Occipital lobe (tissue), 2 donors: ENCODE data around the gene PRSS33. TPM values are rescaled to one million over a fixed set of nuclear protein-coding genes. Genes with fewer than 3 reads are reported as not detected.

Experiments used
- DNase-seq: peaks from one replicate; lab custom pipeline; 2025; lab: John Stamatoyannopoulos, UW
- total RNA-seq: library from RNA; depleted of rRNA; stranded (reverse); fragments of >200 nt; gene quantifications from one replicate; pipeline ENCODE4 v1.2.3, GENCODE V29; 2014

Gene PRSS33
- total RNA-seq, 1 donor from 2014 or later = not detected

DNA sequence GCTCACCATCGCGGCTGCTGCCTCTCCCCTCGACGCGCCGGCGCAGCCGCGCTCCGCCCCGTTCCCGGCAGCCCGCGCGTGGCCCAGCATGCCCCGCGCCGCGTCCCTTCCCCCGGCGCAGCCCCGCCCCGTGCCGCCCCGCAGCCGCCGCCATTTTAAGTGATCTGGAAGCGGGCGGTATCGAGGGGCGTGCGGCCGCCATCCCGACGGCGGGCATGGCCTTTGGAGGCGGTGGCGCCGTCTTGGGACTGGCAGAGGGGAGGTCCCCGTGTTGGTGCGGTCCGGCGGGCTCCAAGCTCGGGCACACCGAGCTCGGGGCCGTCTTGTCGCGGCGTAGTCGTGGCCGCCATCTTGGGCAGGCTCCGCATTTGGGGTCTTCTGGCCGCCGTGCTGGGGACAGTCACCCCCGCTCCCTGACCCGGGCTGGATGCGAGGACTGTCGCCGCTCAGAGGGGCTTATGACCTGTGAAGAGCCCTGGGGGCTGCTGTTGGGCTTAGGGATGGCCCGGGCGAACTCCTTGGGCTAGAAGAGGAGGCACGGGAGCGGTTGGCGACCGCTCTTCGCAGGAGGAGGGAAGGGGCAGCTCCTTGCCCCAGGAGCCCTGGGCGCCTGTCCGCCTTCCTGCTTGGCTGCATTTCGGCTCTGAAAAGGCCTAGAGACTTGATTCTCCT lies 10.0 kb downstream of the PRSS33 start, which contains the start of gene ELOB:
Gene ELOB (minus strand): TSS at position 50 of the 672 bp plus-strand sequence. CDS start 41 bp downstream, at position 9.
- DNase-seq = peak; percentile 77

- no peak for DNase-seq
Observed at GRCh38 chr16:2776500-2777139, 10.7 kb downstream of the PRSS33 start.

- DNase-seq = no peak
Observed at GRCh38 chr16:2775765-2776499, 11.4 kb downstream of the PRSS33 start.

GRCh38 chr16:2775131-2775716 lies 12.1 kb downstream of the PRSS33 start:
- no peak for DNase-seq

DNA sequence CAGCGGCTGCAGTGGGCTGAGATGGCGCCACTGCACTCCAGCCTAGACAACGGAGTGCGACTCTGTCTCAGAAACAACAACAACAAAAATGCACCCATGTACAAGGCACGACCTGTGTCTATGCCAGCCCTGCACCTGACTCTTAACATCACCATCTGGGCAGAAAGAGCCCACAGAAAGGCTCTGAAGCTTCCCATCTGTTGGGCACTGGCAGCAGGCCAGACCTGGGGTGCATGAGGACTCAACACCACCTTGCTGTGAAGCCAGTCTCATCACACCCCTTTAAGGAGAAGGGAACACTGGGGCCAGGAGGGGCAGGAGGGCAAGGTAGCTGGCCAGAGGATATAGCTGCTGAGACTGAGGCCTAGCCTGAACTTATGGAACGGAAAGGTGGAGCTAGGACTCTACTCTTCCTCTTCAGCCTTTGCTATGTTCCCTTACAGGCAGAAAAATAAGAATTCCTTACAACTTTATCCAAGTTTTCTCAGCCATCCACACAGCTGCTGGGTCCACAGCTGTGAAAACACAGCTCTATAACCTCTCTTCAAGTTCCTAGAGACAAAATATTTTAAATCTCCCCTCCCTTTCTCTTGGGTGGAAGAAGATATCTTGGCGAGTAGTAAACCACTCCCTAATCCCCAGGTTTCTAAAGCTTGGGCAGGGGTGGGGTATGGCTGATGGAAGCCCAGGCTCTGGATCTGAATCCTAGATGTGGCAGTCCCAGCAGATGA lies 13.0 kb downstream of the PRSS33 start:
- DNase-seq = no peak

DNA sequence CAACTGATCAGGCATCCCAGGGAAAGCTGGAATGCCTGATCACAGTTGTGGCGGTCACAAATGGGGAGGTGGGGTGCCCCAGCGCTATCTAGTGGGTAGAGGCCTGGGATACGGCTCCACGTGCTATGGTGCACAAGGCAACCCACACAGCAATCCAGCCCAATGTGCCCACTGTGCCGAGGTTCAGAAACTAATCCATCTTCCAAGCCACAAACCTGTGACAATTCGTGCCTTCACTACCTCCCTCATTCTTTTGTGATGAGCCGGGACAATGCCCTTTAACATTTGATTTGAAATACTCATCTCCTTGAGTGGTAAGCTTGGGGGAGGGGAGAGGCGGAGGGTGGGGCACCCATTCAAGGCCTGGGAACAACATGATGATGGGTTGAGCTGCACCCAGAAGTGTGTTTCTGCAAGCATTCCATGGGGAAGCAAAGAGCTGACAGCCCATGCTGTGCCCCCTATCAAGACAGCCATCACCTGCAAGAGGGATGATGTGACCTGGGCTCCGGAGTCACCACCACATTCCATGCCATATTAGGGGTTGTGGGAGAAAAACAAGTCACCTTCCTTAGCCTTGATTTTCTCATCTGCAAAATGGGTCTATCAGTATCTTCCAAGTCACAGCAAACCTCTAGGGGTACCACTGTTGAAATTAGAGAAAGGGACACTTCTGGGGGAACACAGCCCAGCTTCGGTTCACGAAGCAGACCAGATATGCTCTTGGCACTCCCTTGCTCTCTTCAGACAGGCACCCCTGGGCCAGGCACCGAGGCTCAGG lies 14.0 kb downstream of the PRSS33 start:
- no peak for DNase-seq

- no peak for DNase-seq
Observed at GRCh38 chr16:2771496-2772402, 15.6 kb downstream of the PRSS33 start.

DNA sequence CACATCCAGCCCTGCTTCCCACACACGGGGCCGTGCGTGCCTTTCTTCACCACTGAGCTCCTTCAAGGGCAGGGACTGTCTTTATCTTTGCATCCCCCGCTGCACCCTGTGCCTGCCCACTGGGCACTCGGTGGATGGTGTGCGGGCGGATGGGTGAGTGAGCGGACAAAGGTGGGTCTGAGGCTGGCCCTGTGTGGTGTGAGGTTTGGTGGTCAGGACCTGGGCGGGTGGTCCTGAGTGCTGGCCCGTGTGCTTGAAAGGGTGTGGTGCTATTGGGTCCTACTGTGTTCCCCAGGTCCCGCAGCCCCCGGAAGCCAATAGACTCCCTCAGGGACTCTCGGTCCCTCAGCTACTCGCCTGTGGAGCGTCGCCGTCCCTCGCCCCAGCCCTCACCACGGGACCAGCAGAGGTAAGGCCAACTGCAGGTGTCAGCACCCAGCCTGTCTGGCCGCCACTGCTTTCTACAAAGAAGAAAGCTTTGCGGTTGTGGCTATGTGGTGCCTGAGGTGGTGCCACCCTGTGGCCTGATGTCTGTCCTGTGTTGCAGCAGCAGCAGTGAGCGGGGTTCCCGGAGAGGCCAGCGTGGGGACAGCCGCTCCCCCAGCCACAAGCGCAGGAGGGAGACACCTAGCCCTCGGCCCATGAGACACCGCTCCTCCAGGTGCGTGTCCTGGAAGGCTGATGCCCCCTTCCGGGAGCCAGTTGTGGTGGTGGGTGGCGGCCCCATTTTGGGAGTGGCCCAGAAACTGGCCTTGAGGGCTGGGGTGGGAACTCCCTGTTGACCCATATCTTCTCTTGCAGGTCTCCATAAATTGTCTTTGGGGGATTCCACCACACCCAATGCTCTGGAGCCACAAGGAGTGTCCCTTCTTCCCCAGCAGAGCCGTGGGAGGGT lies 17.1 kb downstream of the PRSS33 start:
- DNase-seq = no peak

DNA sequence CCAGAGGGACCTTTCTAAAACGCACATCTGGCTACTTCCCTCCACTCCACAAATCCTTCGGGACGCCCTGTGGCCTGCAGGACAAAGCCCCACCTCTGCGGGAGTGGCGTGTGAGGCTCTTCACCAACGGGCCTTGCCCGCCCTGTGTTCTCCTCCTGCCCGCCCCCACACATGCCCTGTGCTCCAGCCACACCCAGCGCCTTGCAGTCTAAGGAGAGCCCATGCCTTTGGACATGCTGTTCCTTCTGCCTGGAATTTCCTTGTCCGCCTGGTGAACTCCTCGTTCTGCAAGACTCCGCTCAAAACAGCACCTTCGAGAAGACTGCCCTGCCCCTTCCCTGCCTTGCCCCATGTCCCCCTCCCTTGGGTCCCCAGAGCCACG lies 17.7 kb downstream of the PRSS33 start:
- DNase-seq = no peak

- DNase-seq = no peak
Observed at GRCh38 chr16:2769100-2769529, 18.2 kb downstream of the PRSS33 start.

DNA sequence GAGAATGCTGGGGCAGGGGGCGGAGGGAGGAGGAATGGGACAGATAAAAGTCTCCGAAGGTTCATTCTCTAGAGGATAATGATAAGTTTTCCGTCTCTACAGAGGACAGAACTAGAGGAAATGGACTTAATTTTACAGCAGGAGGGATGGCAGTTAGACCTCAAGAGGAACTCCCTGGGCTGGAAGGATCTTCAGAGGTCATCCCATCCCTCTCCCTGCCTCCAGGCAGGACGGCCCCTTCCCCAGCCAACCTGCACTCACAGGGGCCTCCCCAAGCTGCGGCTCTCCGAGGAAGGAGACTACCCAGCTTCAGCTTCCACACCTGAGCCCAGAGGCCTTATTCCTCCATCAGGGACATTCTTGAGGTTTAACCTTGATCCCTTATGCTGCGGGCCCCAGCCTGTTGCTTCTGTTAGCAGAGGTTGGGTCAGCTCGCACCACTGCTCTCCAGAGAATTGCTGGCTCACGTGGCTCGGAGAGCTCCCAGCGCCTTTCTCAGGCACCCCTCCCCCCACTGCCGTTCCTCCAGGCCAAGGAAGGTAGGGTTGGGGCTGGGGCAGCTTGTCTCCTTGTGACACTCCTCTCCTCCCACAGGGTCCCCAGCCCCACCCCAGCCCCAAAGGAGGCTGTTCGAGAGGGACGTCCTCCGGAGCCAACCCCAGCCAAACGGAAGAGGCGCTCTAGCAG lies 18.8 kb downstream of the PRSS33 start:
- no peak for DNase-seq

DNA sequence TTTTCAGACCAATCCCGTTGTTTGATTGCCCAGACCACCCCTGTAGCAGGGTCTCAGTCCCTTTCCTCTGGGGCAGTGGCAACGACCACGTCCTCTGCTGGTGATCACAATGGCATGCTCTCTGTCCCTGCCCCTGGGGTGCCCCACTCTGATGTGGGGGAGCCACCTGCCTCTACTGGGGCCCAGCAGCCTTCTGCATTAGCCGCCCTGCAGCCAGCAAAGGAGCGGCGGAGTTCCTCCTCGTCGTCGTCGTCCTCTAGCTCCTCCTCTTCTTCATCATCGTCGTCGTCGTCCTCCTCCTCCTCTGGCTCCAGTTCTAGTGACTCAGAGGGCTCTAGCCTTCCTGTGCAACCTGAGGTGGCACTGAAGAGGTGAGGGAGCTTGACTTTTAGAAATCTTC lies 19.5 kb downstream of the PRSS33 start:
- no peak for DNase-seq

- DNase-seq = no peak
Observed at GRCh38 chr16:2767140-2767731, 20.1 kb downstream of the PRSS33 start.

DNA sequence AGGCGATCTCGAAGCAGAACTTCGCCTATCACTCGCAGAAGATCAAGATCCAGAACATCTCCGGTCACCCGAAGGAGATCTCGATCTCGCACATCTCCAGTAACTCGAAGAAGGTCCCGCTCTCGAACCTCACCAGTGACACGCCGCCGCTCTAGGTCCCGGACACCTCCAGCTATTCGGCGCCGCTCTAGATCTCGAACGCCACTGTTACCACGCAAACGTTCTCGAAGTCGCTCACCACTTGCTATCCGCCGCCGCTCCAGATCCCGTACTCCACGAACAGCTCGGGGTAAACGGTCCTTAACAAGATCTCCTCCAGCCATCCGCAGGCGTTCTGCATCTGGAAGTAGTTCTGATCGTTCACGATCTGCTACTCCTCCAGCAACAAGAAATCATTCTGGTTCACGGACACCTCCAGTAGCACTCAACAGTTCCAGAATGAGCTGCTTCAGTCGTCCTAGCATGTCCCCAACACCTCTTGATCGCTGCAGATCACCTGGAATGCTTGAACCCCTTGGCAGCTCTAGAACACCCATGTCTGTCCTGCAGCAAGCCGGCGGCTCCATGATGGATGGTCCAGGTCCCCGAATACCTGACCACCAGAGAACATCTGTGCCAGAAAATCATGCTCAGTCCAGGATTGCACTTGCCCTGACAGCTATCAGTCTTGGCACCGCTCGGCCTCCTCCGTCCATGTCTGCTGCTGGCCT lies 20.8 kb downstream of the PRSS33 start:
- no peak for DNase-seq

GRCh38 chr16:2765462-2766404 lies 21.6 kb downstream of the PRSS33 start:
- no peak for DNase-seq

- no peak for DNase-seq
Observed at GRCh38 chr16:2764718-2765117, 22.6 kb downstream of the PRSS33 start.
